H1 (cell line): ENCODE results near the gene MATN1. TPM values are rescaled to one million over a fixed set of nuclear protein-coding genes. Genes with fewer than 3 reads are reported as not detected.

ENCODE experiments used
- CTCF ChIA-PET: fragments of 300-600 bp; sonication (Branson Sonifier 250); formaldehyde crosslinking; loops from one replicate; lab custom pipeline; 2021; ENCODE audit not compliant: partially characterized antibody; lab: Charles Lee
- POLR2A ChIA-PET: fragments of 300-600 bp; sonication (Branson Sonifier 250); formaldehyde crosslinking; loops from one replicate; lab custom pipeline; 2021; ENCODE audit warnings: inconsistent platforms; ENCODE audit not compliant: partially characterized antibody; lab: Charles Lee
- DNase-seq, 2 experiments: peaks; one replicate each; pipeline versions ENCODE4 v3.0.0 to v3.0.0-alpha.2; 2010 to 2022; ENCODE audit warnings: low spot score in 2 of 2, low read depth in 1 of 2, mixed read lengths in 1 of 2
- FAIRE-seq: peaks from 2 replicates; lab custom pipeline; 2011; peaks lifted over from hg19 to GRCh38; lab: Jason Lieb, UNC
- H2AFZ ChIP-seq: 2 replicates; pipeline ENCODE4 v1.8.1; 2012; ENCODE audit warnings: low read length, inconsistent platforms
- H2AK5ac ChIP-seq: 2 replicates; pipeline ENCODE4 v1.6.1; 2013; ENCODE audit warnings: low read depth, low read length
- H2BK120ac ChIP-seq: replicated peaks from 2 replicates; pipeline ENCODE3; 2013; ENCODE audit warnings: low read depth, low read length, inconsistent platforms
- H2BK12ac ChIP-seq: 2 replicates; pipeline ENCODE4 v1.6.1; 2013; ENCODE audit warnings: low read depth, low read length
- H2BK15ac ChIP-seq: 2 replicates; pipeline ENCODE4 v1.6.1; 2013; ENCODE audit warnings: low read length
- H2BK20ac ChIP-seq: 2 replicates; pipeline ENCODE4 v1.6.1; 2013; ENCODE audit warnings: low read length
- H2BK5ac ChIP-seq: 2 replicates; pipeline ENCODE4 v1.6.1; 2013; ENCODE audit warnings: low read depth, low read length
- H3K14ac ChIP-seq: 2 replicates; pipeline ENCODE4 v1.6.1; 2013; ENCODE audit warnings: inconsistent platforms; ENCODE audit not compliant: insufficient read length
- H3K18ac ChIP-seq: 2 replicates; pipeline ENCODE4 v1.6.1; 2013; ENCODE audit warnings: low read length; ENCODE audit errors: extremely low read depth
- H3K23ac ChIP-seq: 2 replicates; pipeline ENCODE4 v1.6.1; 2013; ENCODE audit warnings: inconsistent platforms; ENCODE audit not compliant: insufficient read length
- H3K23me2 ChIP-seq: 2 replicates; pipeline ENCODE4 v1.6.1; 2013; ENCODE audit warnings: low read depth, low read length
- H3K27ac ChIP-seq: 2 replicates; pipeline ENCODE4 v1.6.1; 2011; ENCODE audit warnings: low read depth, low read length, inconsistent platforms
- H3K27me3 ChIP-seq, 4 experiments: replicated peaks in 1 of 4; 1 replicate in 1 of 4; 2 replicates in 3 of 4; pipeline versions ENCODE4 v1.6.1 to v1.8.1; 2011 to 2013; ENCODE audit warnings: low read length in 3 of 4, mild to moderate bottlenecking in 3 of 4, inconsistent platforms in 2 of 4, mixed read lengths in 2 of 4, moderate library complexity in 1 of 4; ENCODE audit not compliant: control insufficient read depth in 3 of 4, insufficient read depth in 3 of 4; ENCODE audit errors: extremely low read depth in 1 of 4
- H3K36me3 ChIP-seq, 4 experiments: 2 replicates each; pipeline versions ENCODE4 v1.6.1 to v1.8.1; 2011 to 2013; ENCODE audit warnings: mild to moderate bottlenecking in 4 of 4, low read length in 3 of 4, moderate library complexity in 2 of 4, control low read depth in 1 of 4, inconsistent platforms in 1 of 4; ENCODE audit not compliant: insufficient read depth in 4 of 4, control insufficient read depth in 2 of 4
- H3K4ac ChIP-seq: replicated peaks from 2 replicates; pipeline ENCODE3; 2013; ENCODE audit warnings: low read length, low read depth, mixed read lengths, inconsistent platforms; ENCODE audit not compliant: insufficient read length
- H3K4me1 ChIP-seq, 4 experiments: replicated peaks in 1 of 4; 1 replicate in 1 of 4; 2 replicates in 3 of 4; pipeline versions ENCODE4 v1.6.1 to v1.8.1; 2011 to 2013; ENCODE audit warnings: low read length in 3 of 4, inconsistent platforms in 2 of 4, mixed read lengths in 1 of 4; ENCODE audit not compliant: insufficient read depth in 4 of 4, control insufficient read depth in 3 of 4
- H3K4me2 ChIP-seq, 2 experiments: 2 replicates each; pipeline versions ENCODE4 v1.6.1 to v1.8.1; 2011 to 2013; ENCODE audit warnings: low read depth in 2 of 2, low read length in 2 of 2, control low read depth in 1 of 2, inconsistent platforms in 1 of 2, mild to moderate bottlenecking in 1 of 2; ENCODE audit not compliant: insufficient read depth in 1 of 2
- H3K4me3 ChIP-seq, 4 experiments: fragments of 200-600, 300-600 bp in 1 of 4; sonication (generic), shearing (Covaris generic), sonication (Bioruptor Twin) in 1 of 4; 2 replicates each; pipeline versions ENCODE4 v1.5.1 to v1.8.1; 2011 to 2016; ENCODE audit warnings: low read length in 4 of 4, low read depth in 3 of 4, control low read depth in 2 of 4, inconsistent platforms in 2 of 4, mild to moderate bottlenecking in 2 of 4, mixed read lengths in 1 of 4, moderate library complexity in 1 of 4; ENCODE audit not compliant: insufficient read depth in 2 of 4; ENCODE audit errors: extremely low read depth in 1 of 4
- H3K56ac ChIP-seq: replicated peaks from 2 replicates; pipeline ENCODE3; 2013; ENCODE audit warnings: low read depth, mild to moderate bottlenecking, mixed read lengths, low read length, inconsistent platforms; ENCODE audit not compliant: insufficient read length
- H3K79me1 ChIP-seq: 2 replicates; pipeline ENCODE4 v1.6.1; 2013; ENCODE audit warnings: low read depth, low read length, control low read depth
- H3K79me2 ChIP-seq, 2 experiments: 2 replicates each; pipeline versions ENCODE4 v1.6.1 to v1.8.1; 2012 to 2013; ENCODE audit warnings: low read length in 2 of 2, mild to moderate bottlenecking in 2 of 2, inconsistent platforms in 1 of 2; ENCODE audit not compliant: insufficient read depth in 2 of 2, control insufficient read depth in 1 of 2
- H3K9ac ChIP-seq, 4 experiments: replicated peaks in 1 of 4; 1 replicate in 1 of 4; 2 replicates in 3 of 4; pipeline versions ENCODE4 v1.6.1 to v1.8.1; 2011 to 2013; ENCODE audit warnings: low read depth in 3 of 4, low read length in 3 of 4, control low read depth in 2 of 4, mild to moderate bottlenecking in 2 of 4, moderate library complexity in 2 of 4, inconsistent platforms in 1 of 4; ENCODE audit errors: extremely low read depth in 1 of 4
- H3K9me3 ChIP-seq, 2 experiments: 2 replicates each; pipeline versions ENCODE4 v1.6.1 to v1.8.1; 2012 to 2013; ENCODE audit warnings: mild to moderate bottlenecking in 2 of 2, moderate library complexity in 2 of 2, control low read depth in 1 of 2, inconsistent platforms in 1 of 2, low read depth in 1 of 2, low read length in 1 of 2, mixed read lengths in 1 of 2; ENCODE audit not compliant: insufficient read depth in 2 of 2
- H4K20me1 ChIP-seq, 2 experiments: replicated peaks in 1 of 2; 2 replicates each; pipeline versions ENCODE3 to v1.8.1; 2011 to 2013; ENCODE audit warnings: inconsistent platforms in 2 of 2, low read length in 2 of 2, mild to moderate bottlenecking in 1 of 2; ENCODE audit not compliant: insufficient read depth in 2 of 2, control insufficient read depth in 1 of 2
- H4K5ac ChIP-seq: 2 replicates; pipeline ENCODE4 v1.6.1; 2013; ENCODE audit warnings: low read length, low read depth, mixed read lengths, inconsistent platforms; ENCODE audit not compliant: insufficient read length
- H4K8ac ChIP-seq: 2 replicates; pipeline ENCODE4 v1.8.0; 2013; ENCODE audit warnings: mild to moderate bottlenecking, moderate library complexity, low read length, inconsistent platforms; ENCODE audit not compliant: insufficient read depth; ENCODE audit errors: extremely low read depth
- H4K91ac ChIP-seq: replicated peaks from 2 replicates; pipeline ENCODE3; 2013; ENCODE audit warnings: low read length, mixed read lengths, inconsistent platforms; ENCODE audit not compliant: insufficient read length
- BACH1 ChIP-seq: IDR thresholded peaks from 2 replicates; pipeline ENCODE4 v1.6.1; 2012; ENCODE audit warnings: low read length, improper control_type of control experiment
- BRCA1 ChIP-seq: IDR thresholded peaks from 2 replicates; pipeline ENCODE4 v1.6.1; 2012; ENCODE audit warnings: low read depth, low read length, improper control_type of control experiment
- EGR1 ChIP-seq: IDR thresholded peaks from 2 replicates; pipeline ENCODE4 v1.6.1; 2011; ENCODE audit warnings: low read depth, low read length, borderline replicate concordance
- PHF8 ChIP-seq: fragments of 200-600 bp; sonication (generic); conservative IDR thresholded peaks from 2 replicates; pipeline ENCODE4 v1.7.1; 2012; ENCODE audit warnings: low read depth, mild to moderate bottlenecking, inconsistent platforms, low read length, moderate library complexity
- POLR2A ChIP-seq, 2 experiments: IDR thresholded peaks; 1 replicate in 1 of 2; 2 replicates in 1 of 2; pipeline ENCODE4 v1.6.1; 2011; ENCODE audit warnings: low read depth in 2 of 2, low read length in 2 of 2, mild to moderate bottlenecking in 2 of 2; ENCODE audit errors: control extremely low read depth in 1 of 2
- POLR2AphosphoS5 ChIP-seq: IDR thresholded peaks from 2 replicates; pipeline ENCODE4 v1.6.1; 2011; ENCODE audit warnings: low read depth, low read length
- RNF2 ChIP-seq: fragments of 200-900, 300-1000 bp; sonication (generic); IDR thresholded peaks from 2 replicates; pipeline ENCODE4 v1.7.1; 2016; ENCODE audit warnings: borderline replicate concordance, low read depth, mild to moderate bottlenecking, antibody characterized with exemption, low read length; ENCODE audit not compliant: poor library complexity, severe bottlenecking; ENCODE audit errors: missing control alignments
- TCF12 ChIP-seq: IDR thresholded peaks from 2 replicates; pipeline ENCODE4 v1.6.1; 2011; ENCODE audit warnings: low read depth, mild to moderate bottlenecking, low read length
- ZNF274 ChIP-seq: IDR thresholded peaks from 2 replicates; pipeline ENCODE4 v1.7.0; 2012; ENCODE audit warnings: low read length, borderline replicate concordance; ENCODE audit errors: extremely low read depth
- WGBS, 2 experiments: shearing (Covaris generic) in 1 of 2; methylation state at CpG; one replicate each; pipeline versions ENCODE4 v1.1.6 to v1.1.7; 2013 to 2015; ENCODE audit warnings: low lambda C conversion rate in 2 of 2, mixed read lengths in 2 of 2, inconsistent platforms in 1 of 2, low coverage in 1 of 2, missing lambda C conversion rate in 1 of 2; ENCODE audit not compliant: insufficient replicate concordance in 2 of 2, insufficient coverage in 1 of 2, insufficient read length in 1 of 2; ENCODE audit errors: extremely low coverage in 1 of 2, missing lambda C conversion rate in 1 of 2; 5-methylcytosine and 5-hydroxymethylcytosine counted together
- polyA plus RNA-seq, 7 experiments: library from polyadenylated mRNA; depleted of rRNA in 3 of 7; stranded (reverse) in 5 of 7; unstranded in 2 of 7; fragments of >200 nt in 5 of 7; fragments of 200-250 nt in 2 of 7; gene quantifications; 1 replicate in 5 of 7; 2 replicates in 1 of 7; 4 replicates in 1 of 7; pipeline versions ENCODE4 v1.2.1 to v1.2.3, GENCODE V29; 2011 to 2013; ENCODE audit warnings: missing spikeins in 2 of 7, mixed read lengths in 2 of 7
- total RNA-seq: library from RNA; stranded (reverse); fragmentation: NEBNext Ultra II Directional; extraction: Animal tissue kit (Norgen Biotek cat#: 25700); gene quantifications from 2 replicates; pipeline ENCODE4 v1.2.1, GENCODE V29; 2021
- TF ChIP-seq, protein P1 (sequence below): IDR thresholded peaks from 2 replicates; pipeline ENCODE4 v1.6.1; 2011; ENCODE audit warnings: low read length, improper control_type of control experiment

MATN1 gene
- total and polyA plus RNA-seq, 2 of the 8 experiments (the other 6 are each of a cell fraction or from before 2014, with no cell fraction given), result 0.12 to 0.28 TPM

- H3K79me1 ChIP-seq, result no peaks in the 10 kb centered on the region
- H3K56ac ChIP-seq, result no peak overlapping the region
- no peak overlapping the region for H3K27ac ChIP-seq
- 0 out of 2 replicates have a peak overlapping the region, but pooled peaks have one; percentile 29 for H2BK15ac ChIP-seq
- FAIRE-seq (no peak), DNase-seq (no peak)
- H2BK12ac ChIP-seq, result no peak overlapping the region; the same call in 1 of the 2 replicates
- H3K18ac ChIP-seq, result no peak overlapping the region
- no peaks in the 10 kb centered on the region for H4K20me1 ChIP-seq
- ChIA-PET CTCF (interaction anchor here (1.0 to 1.9 kb wide), 4 partner anchors 15 to 312 kb away, joined by 4 to 6 read pairs (median 4); no protein-coding TSS in a partner anchor), POLR2A (no interaction called here)
- no peak overlapping the region for H3K4me2 ChIP-seq
- no peak overlapping the region for H2AFZ ChIP-seq
- H3K23me2 ChIP-seq, result no peaks in the 10 kb centered on the region
- no peak overlapping the region for H4K91ac ChIP-seq
- H4K8ac ChIP-seq, result no peak overlapping the region
- H4K5ac ChIP-seq, result no peak overlapping the region
- no peak overlapping the region for H3K9ac ChIP-seq
- TF ChIP-seq BRCA1, result no peak
- TF ChIP-seq BACH1, result no peak
- no peak for TF ChIP-seq PHF8
- TF ChIP-seq POLR2A (IDR thresholded peaks at IDR 0.05; ENCODE audit: control extremely low read depth in 1 of 2, low read depth in 2 of 2, low read length in 2 of 2), result no peak
- TF ChIP-seq, protein P1, sequence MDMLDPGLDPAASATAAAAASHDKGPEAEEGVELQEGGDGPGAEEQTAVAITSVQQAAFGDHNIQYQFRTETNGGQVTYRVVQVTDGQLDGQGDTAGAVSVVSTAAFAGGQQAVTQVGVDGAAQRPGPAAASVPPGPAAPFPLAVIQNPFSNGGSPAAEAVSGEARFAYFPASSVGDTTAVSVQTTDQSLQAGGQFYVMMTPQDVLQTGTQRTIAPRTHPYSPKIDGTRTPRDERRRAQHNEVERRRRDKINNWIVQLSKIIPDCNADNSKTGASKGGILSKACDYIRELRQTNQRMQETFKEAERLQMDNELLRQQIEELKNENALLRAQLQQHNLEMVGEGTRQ, result no peak
- no peak for TF ChIP-seq POLR2AphosphoS5
- TF ChIP-seq ZNF274, result no peak
- no peak for TF ChIP-seq TCF12
- TF ChIP-seq RNF2, result no peak
- no peak for TF ChIP-seq EGR1
- H3K23ac ChIP-seq, result no peak overlapping the region
- H3K27me3 ChIP-seq, result no peaks in the 10 kb centered on the region
- H2BK5ac ChIP-seq, result no peak overlapping the region
- H2BK20ac ChIP-seq, result no peak overlapping the region
- no peaks in the 10 kb centered on the region for H3K36me3 ChIP-seq
- H3K4me1 ChIP-seq, result peaks cover 0 to 9% (median 4%) of the 10 kb centered on the region in 4 experiments; a peak in 5 of 7 replicates
- no peaks in the 10 kb centered on the region for H3K79me2 ChIP-seq
- no peak overlapping the region for H3K14ac ChIP-seq
- WGBS, 2 experiments, result 84% methylated on average over 7 of the region's 7 CpGs; no CpG with 5 or more reads in 1 of the 2 experiments
- H2AK5ac ChIP-seq, result no peak overlapping the region
- H3K9me3 ChIP-seq, result no peaks in the 10 kb centered on the region
- H3K4ac ChIP-seq, result no peak overlapping the region
- no peak overlapping the region for H3K4me3 ChIP-seq
- H2BK120ac ChIP-seq, result no peak overlapping the region
These were observed 31.0 kb downstream of the MATN1 start for GRCh38 chr1:30692201-30692947.
